Activated CD8-positive, alpha-beta memory T cell treated with anti-CD3 and anti-CD28 coated beads for 48 hours (primary cell): ENCODE measurements around the gene KRTAP5-3.

Source experiments
- DNase-seq, 3 experiments: peaks; one replicate each; pipeline ENCODE4 v3.0.0-alpha.2; 2020; ENCODE audit warnings: low read depth in 2 of 3, low spot score in 2 of 3

Gene KRTAP5-3

GRCh38 chr11:1566381-1567051, 41.7 kb downstream of the KRTAP5-3 start:
- DNase-seq, result no peak

DNA sequence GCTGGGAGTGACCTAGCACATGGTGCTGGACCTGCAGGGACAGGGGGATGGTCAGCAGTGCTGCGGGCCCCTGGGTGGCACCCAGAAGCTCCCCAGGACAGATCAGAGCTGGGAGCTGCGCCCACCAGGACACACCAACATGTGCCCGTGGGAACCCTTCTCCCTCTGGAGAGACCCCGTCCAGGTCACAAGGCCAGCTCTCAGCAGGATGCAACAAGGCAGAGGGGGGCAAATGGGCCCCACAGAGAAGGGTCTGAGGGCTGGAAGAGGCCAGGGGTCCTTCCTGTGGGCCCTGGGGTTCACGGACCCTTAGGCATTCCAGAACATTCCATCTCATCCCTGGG, 42.4 kb downstream of the KRTAP5-3 start:
- no peak for DNase-seq

GRCh38 chr11:1565173-1565903, 42.9 kb downstream of the KRTAP5-3 start:
- DNase-seq, result no peak

- no peak for DNase-seq
Measured at GRCh38 chr11:1564535-1565172, 43.6 kb downstream of the KRTAP5-3 start.

GRCh38 chr11:1563697-1564534, 44.3 kb downstream of the KRTAP5-3 start:
- no peak for DNase-seq

DNA sequence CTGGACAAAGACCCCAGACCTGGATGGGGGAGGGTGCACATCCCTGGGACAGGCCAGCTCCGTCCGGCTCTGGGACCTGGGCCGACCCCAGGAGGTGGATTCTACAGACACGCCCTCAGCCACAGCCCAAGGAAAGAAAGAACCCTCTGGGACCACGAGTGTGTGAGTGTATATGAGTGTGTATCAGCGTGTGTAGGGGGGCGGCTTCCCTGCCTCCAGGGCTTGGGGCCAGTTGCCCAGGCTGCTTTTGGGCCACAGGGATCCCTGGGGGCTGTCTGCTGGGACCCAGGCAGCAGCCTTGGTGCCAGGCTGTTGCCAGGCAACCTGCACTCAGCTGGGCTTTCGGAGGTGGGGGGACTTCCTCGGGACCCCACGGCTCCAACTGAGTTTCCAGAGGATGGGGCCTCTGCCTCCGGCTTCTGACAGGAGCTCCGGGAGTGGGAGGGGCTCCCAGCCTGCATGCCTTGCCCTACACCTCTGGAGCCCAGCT, 45.1 kb downstream of the KRTAP5-3 start:
- DNase-seq, result no peak

GRCh38 chr11:1562469-1563148, 45.7 kb downstream of the KRTAP5-3 start:
- no peak for DNase-seq

GRCh38 chr11:1561955-1562354, 46.3 kb downstream of the KRTAP5-3 start:
- no peak for DNase-seq

DNA sequence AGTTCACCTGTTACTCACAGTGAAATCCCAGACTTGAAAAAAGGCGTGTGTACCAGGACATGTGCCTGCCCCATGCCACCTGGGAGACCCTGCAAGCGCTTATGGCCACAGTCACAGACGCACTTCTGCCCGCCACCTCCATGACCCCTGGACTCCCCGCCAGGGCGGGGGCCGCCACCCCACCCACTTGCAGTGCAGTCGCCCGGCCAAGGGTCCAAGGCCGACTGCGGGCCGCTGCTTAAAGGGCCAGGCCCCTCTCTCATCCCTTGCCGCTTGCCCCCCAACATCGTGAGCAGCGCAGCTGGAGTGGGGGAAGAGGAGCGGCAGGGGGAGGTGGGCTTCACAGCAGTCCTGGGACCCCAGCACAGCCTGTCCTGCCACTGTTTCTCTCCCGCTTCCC, 47.0 kb downstream of the KRTAP5-3 start:
- DNase-seq, result no peak

- no peak for DNase-seq
Measured at GRCh38 chr11:1560649-1561251, 47.5 kb downstream of the KRTAP5-3 start.

GRCh38 chr11:1560002-1560648, 48.1 kb downstream of the KRTAP5-3 start:
- no peak for DNase-seq

- DNase-seq, result no peak
Measured at GRCh38 chr11:1559111-1559951, 48.9 kb downstream of the KRTAP5-3 start.

DNA sequence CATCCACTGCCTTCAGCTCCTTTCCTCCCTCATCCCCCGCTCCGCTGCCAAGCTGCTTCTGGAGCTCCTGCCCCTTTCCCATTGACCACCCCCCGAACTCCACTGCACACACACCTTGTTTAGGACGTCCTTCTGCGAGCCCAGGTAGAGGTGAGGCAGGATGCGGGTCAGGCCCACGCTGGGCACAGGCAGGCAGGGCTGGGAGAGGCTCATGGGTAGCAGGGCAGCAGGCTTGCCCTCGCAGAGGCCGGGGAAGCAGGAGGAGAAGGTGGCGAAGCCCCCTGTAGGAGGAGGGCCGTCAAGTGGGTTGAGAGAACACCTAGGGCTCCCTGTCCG, 49.5 kb downstream of the KRTAP5-3 start:
- DNase-seq, result no peak

GRCh38 chr11:1557904-1558774, 50.1 kb downstream of the KRTAP5-3 start:
- no peak for DNase-seq
